22Rv1 (cell line): ENCODE results near the gene EFCAB9.

Experiments
- H3K27ac ChIP-seq: fragments of 450-650 bp; 2 replicates; pipeline ENCODE4 v1.5.1; 2017
- ZFX ChIP-seq: fragments of 450-650 bp; IDR thresholded peaks from 2 replicates; pipeline ENCODE4 v1.6.1; 2017; ENCODE audit warnings: antibody characterized with exemption, borderline replicate concordance
- TF ChIP-seq, protein P1 (sequence below): fragments of 450-650 bp; IDR thresholded peaks from 2 replicates; pipeline ENCODE4 v1.5.1; 2017; ENCODE audit warnings: mild to moderate bottlenecking

Gene EFCAB9

GRCh38 chr5:172235132-172235780 is 41.3 kb downstream of the EFCAB9 start:
- TF ChIP-seq, protein P1, sequence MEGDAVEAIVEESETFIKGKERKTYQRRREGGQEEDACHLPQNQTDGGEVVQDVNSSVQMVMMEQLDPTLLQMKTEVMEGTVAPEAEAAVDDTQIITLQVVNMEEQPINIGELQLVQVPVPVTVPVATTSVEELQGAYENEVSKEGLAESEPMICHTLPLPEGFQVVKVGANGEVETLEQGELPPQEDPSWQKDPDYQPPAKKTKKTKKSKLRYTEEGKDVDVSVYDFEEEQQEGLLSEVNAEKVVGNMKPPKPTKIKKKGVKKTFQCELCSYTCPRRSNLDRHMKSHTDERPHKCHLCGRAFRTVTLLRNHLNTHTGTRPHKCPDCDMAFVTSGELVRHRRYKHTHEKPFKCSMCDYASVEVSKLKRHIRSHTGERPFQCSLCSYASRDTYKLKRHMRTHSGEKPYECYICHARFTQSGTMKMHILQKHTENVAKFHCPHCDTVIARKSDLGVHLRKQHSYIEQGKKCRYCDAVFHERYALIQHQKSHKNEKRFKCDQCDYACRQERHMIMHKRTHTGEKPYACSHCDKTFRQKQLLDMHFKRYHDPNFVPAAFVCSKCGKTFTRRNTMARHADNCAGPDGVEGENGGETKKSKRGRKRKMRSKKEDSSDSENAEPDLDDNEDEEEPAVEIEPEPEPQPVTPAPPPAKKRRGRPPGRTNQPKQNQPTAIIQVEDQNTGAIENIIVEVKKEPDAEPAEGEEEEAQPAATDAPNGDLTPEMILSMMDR = no peak
- TF ChIP-seq ZFX = no peak
- H3K27ac ChIP-seq = peak overlapping the region; percentile 49

DNA sequence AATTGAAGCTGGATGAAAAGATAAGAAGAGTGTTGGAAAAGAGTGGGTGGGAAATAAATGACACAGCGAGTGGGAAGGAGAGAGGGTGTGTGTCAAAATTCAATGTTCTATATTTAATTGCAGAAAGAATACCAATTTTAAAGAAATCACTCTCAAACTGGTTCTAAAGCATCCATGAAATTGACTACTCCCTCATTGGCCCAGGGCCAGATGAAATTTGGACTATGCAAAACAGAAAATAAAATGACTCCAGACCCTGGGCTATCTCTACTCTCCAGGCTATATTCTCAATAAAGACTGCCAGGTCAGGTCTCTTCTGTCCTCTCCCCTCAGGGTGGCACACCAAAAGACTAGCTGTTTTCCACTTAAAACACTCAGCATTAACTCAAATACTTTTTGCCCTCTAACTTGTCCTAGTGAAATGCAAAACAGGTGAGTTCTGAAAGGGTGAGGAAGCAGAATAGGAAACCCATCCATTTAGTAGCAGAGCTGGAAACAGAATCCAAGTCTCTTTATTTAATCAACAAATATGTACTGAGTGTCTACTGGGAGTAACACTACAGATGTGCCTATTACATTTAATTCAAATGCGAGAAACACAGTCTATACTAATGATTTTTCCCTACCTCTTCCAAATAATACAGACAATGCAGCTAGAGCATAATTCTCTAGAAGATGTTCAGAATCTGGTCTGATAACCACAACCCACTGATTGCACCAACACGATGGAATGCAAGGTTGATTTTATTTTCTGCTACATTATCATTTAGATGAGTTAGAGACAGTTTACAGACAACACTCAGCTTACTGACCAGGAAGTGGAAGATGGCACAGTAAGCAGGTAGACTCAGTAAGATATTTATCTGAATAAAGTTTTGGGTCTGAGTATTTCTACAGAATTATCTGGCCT is 42.1 kb downstream of the EFCAB9 start:
- TF ChIP-seq ZFX = no peak
- TF ChIP-seq, protein P1 = no peak
- peak overlapping the region; percentile 49 for H3K27ac ChIP-seq

- no peak overlapping the region for H3K27ac ChIP-seq
- TF ChIP-seq, protein P1 = no peak
These were observed 44.4 kb downstream of the EFCAB9 start for GRCh38 chr5:172238334-172238733.

- H3K27ac ChIP-seq = no peak overlapping the region
- TF ChIP-seq ZFX = no peak
- TF ChIP-seq, protein P1 = no peak
These were observed 49.3 kb downstream of the EFCAB9 start for GRCh38 chr5:172243302-172243701.

- H3K27ac ChIP-seq = no peak overlapping the region
- no peak for TF ChIP-seq ZFX
These were observed 51.1 kb downstream of the EFCAB9 start for GRCh38 chr5:172245046-172245445.

GRCh38 chr5:172245703-172246125 is 51.7 kb downstream of the EFCAB9 start:
- TF ChIP-seq, protein P1 = no peak
- TF ChIP-seq ZFX = no peak
- no peak overlapping the region for H3K27ac ChIP-seq

DNA sequence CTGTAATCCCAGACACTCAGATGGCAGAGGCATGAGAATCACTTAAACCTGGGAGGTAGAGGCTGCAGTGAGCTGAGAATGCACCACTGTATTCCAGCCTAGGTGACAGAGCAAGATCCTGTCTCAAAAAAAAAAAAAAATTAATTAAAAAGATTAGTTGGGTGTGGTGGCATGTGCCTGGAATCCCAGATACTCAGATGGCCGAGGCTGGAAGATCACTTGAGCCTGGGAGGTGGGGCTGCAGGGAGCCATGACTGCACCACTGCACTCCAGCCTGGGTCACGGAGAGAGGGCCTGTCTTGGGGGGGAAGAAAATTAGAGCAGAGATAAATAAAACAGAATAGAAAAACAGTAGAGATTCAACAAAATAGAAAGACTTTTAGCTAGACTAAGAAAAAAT is 54.7 kb downstream of the EFCAB9 start:
- H3K27ac ChIP-seq = no peak overlapping the region
- TF ChIP-seq ZFX = no peak
- TF ChIP-seq, protein P1 = no peak
